Measurements from ENCODE around the gene BAK1. TPM values are rescaled to one million over a fixed set of nuclear protein-coding genes. Genes with fewer than 3 reads are reported as not detected.

The BAK1 gene
- total and polyA plus RNA-seq, 2 donors (not counting 3 experiments of a cell fraction or from before 2014, with no cell fraction given) = 25.4 to 37.1 TPM

- H2AFZ ChIP-seq (ENCODE audit: low read depth, low read length) = no peak overlapping the region
- BruUV-seq (replicated peaks) = no TSS peak
These were observed 11.5 kb upstream of the BAK1 start for GRCh38 chr6:33591424-33592032.

More at GRCh38 chr6:33591424-33592032, 11.5 kb upstream of the BAK1 start:
- intact Hi-C loops (cut with micrococcal nuclease) (no loop called here), dilution Hi-C loops (cut with MboI; ENCODE audit: extremely low pct_ligation_motif_present, low sequenced_read_pairs) (no loop called here)
- ChIA-PET POLR2A (no interaction called here), CTCF (interaction anchor here (0.7 to 2.1 kb wide), 7 partner anchors 16 to 119 kb away, joined by 3 to 21 read pairs (median 3); partner anchors contain the start of genes ITPR3 and UQCC2)
- Histone ChIP-seq H3K9me3 (replicated peaks; ENCODE audit: control insufficient read depth, insufficient read depth, low read length) (no peaks in the 10 kb centered on the region), H3K4me1 (ENCODE audit: control insufficient read depth, extremely low read depth, insufficient read depth, low read length) (peaks cover 24% of the 10 kb centered on the region), H3K4me3 (replicated peaks in 1 of 3; ENCODE audit: insufficient read depth in 1 of 3, low read depth in 1 of 3, low read length in 3 of 3) (no peak overlapping the region), H3K4me2 (ENCODE audit: insufficient read depth, low read length) (no peak overlapping the region), H3K27ac (ENCODE audit: insufficient read depth, low read depth, low read length) (no peak overlapping the region), H3K79me2 (ENCODE audit: control insufficient read depth, insufficient read depth, low read length) (no peaks in the 10 kb centered on the region), H4K20me1 (replicated peaks; ENCODE audit: control insufficient read depth, extremely low read depth, insufficient read depth, low read length) (no peaks in the 10 kb centered on the region), H3K27me3 (ENCODE audit: control insufficient read depth in 2 of 2, insufficient read depth in 2 of 2, low read length in 2 of 2) (no peaks in the 10 kb centered on the region), H3K9me1 (replicated peaks; ENCODE audit: control insufficient read depth, extremely low read depth, insufficient read depth, low read length) (no peaks in the 10 kb centered on the region), H3K9ac (replicated peaks; ENCODE audit: extremely low read depth, insufficient read depth, low read length) (no peak overlapping the region), H3K36me3 (ENCODE audit: control insufficient read depth in 2 of 2, extremely low read depth in 1 of 2, insufficient read depth in 2 of 2, low read length in 2 of 2) (no peaks in the 10 kb centered on the region)
- no peak for TF ChIP-seq EZH2 (IDR thresholded peaks at IDR 0.05; ENCODE audit: borderline replicate concordance, low read depth, low read length, severe bottlenecking)
- no peak for TF ChIP-seq CTCF (IDR thresholded peaks at IDR 0.05; ENCODE audit: extremely low read depth in 1 of 2, insufficient read depth in 1 of 2, low read depth in 1 of 2, low read length in 2 of 2)
- no peak for TF ChIP-seq MAX (IDR thresholded peaks at IDR 0.05; ENCODE audit: insufficient read depth, insufficient read length)
- TF ChIP-seq JUN (IDR thresholded peaks at IDR 0.05; ENCODE audit: borderline replicate concordance, insufficient read depth, insufficient read length, low read depth) = no peak
- no peak for TF ChIP-seq GATA2 (IDR thresholded peaks at IDR 0.05; ENCODE audit: insufficient read depth, insufficient read length, low read depth, low read length)
- no peak for TF ChIP-seq POLR2AphosphoS5 (IDR thresholded peaks at IDR 0.05; ENCODE audit: insufficient read depth, low read depth, low read length)
- TF ChIP-seq MYC (IDR thresholded peaks at IDR 0.05; ENCODE audit: low read depth, low read length) = no peak
- no peak for TF ChIP-seq FOS (IDR thresholded peaks at IDR 0.05; ENCODE audit: borderline replicate concordance, insufficient read depth, low read length)
- no peak for TF ChIP-seq POLR2A (IDR thresholded peaks at IDR 0.05; ENCODE audit: low read depth, low read length)
- FAIRE-seq (no peak), DNase-seq (ENCODE audit: low read depth, low spot score) (no peak)
